ENCODE measurements around the gene BMP7. TPM values are rescaled to one million over a fixed set of nuclear protein-coding genes. Genes with fewer than 3 reads are reported as not detected.
A peak's percentile ranks its signal among the peaks of the same experiment; 100 is the strongest.

The BMP7 gene
- total and polyA plus RNA-seq, 2 of the 13 experiments (the other 11 are each of a cell fraction or from before 2014, with no cell fraction given), result not detected

DNA sequence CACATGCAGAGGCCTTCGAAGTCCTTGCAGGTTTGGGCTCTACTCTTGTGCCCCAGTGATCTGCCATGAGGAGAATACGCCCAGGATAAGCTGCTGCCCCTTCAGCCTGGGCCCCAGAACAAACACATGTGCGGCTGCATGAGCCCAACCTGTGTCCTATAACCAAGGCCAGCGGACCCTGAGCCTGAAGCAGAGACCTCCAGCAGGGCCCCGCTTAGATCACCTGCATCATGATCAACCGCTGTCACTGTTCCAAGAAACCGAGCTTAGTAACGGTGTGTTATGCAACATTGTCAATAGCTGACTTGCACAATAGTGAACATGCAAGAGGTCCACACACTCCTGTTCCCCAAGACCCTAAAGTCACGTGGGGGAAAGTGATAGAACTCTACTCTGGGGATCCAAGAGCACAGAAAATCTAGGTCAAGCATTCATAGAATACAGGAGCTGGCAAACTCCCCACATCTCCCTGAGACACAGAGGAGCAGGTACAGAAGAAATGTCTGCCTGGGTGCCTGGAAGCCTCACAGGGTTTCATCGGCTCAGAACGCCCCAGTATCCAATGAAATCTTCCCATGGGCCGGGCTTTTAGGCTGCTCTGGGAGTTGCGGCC, 136.2 kb downstream of the BMP7 start (continued):
- TF ChIP-seq ZNF773 (CRISPR knock-in tag; IDR thresholded peaks at IDR 0.05; ENCODE audit: borderline replicate concordance) (no peak), ETV6 (CRISPR knock-in tag; conservative IDR thresholded peaks at IDR 0.05) (no peak; the same call in 1 of the 2 replicates), NCOA5 (CRISPR knock-in tag; IDR thresholded peaks at IDR 0.05) (no peak), XRCC5 (optimal IDR thresholded peaks at IDR 0.05; ENCODE audit: low read length) (peak; percentile 23), DR1 (CRISPR knock-in tag; IDR thresholded peaks at IDR 0.05) (no peak), TEAD3 (CRISPR knock-in tag; optimal IDR thresholded peaks at IDR 0.05; ENCODE audit: borderline replicate concordance) (peak; percentile 68), ZBTB38 (CRISPR knock-in tag; IDR thresholded peaks at IDR 0.05) (no peak), FOXK1 (CRISPR knock-in tag; IDR thresholded peaks at IDR 0.05; ENCODE audit: borderline replicate concordance, low read depth) (peak; percentile 87; the same call in 1 of the 2 replicates), MAF1 (CRISPR knock-in tag; IDR thresholded peaks at IDR 0.05; ENCODE audit: borderline replicate concordance) (no peak), ZNF782 (CRISPR knock-in tag; IDR thresholded peaks at IDR 0.05; ENCODE audit: borderline replicate concordance) (no peak)
- TF ChIP-seq, protein P1, sequence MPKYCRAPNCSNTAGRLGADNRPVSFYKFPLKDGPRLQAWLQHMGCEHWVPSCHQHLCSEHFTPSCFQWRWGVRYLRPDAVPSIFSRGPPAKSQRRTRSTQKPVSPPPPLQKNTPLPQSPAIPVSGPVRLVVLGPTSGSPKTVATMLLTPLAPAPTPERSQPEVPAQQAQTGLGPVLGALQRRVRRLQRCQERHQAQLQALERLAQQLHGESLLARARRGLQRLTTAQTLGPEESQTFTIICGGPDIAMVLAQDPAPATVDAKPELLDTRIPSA (CRISPR knock-in tag; IDR thresholded peaks at IDR 0.05; ENCODE audit: borderline replicate concordance), result no peak
- TF ChIP-seq, protein P2, sequence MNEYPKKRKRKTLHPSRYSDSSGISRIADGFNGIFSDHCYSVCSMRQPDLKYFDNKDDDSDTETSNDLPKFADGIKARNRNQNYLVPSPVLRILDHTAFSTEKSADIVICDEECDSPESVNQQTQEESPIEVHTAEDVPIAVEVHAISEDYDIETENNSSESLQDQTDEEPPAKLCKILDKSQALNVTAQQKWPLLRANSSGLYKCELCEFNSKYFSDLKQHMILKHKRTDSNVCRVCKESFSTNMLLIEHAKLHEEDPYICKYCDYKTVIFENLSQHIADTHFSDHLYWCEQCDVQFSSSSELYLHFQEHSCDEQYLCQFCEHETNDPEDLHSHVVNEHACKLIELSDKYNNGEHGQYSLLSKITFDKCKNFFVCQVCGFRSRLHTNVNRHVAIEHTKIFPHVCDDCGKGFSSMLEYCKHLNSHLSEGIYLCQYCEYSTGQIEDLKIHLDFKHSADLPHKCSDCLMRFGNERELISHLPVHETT (CRISPR knock-in tag; conservative IDR thresholded peaks at IDR 0.05), result no peak
- TF ChIP-seq, protein P3, sequence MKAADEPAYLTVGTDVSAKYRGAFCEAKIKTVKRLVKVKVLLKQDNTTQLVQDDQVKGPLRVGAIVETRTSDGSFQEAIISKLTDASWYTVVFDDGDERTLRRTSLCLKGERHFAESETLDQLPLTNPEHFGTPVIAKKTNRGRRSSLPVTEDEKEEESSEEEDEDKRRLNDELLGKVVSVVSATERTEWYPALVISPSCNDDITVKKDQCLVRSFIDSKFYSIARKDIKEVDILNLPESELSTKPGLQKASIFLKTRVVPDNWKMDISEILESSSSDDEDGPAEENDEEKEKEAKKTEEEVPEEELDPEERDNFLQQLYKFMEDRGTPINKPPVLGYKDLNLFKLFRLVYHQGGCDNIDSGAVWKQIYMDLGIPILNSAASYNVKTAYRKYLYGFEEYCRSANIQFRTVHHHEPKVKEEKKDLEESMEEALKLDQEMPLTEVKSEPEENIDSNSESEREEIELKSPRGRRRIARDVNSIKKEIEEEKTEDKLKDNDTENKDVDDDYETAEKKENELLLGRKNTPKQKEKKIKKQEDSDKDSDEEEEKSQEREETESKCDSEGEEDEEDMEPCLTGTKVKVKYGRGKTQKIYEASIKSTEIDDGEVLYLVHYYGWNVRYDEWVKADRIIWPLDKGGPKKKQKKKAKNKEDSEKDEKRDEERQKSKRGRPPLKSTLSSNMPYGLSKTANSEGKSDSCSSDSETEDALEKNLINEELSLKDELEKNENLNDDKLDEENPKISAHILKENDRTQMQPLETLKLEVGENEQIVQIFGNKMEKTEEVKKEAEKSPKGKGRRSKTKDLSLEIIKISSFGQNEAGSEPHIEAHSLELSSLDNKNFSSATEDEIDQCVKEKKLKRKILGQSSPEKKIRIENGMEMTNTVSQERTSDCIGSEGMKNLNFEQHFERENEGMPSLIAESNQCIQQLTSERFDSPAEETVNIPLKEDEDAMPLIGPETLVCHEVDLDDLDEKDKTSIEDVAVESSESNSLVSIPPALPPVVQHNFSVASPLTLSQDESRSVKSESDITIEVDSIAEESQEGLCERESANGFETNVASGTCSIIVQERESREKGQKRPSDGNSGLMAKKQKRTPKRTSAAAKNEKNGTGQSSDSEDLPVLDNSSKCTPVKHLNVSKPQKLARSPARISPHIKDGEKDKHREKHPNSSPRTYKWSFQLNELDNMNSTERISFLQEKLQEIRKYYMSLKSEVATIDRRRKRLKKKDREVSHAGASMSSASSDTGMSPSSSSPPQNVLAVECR (CRISPR knock-in tag; IDR thresholded peaks at IDR 0.05; ENCODE audit: borderline replicate concordance), result peak; percentile 56; the same call in 1 of the 2 replicates
- TF ChIP-seq, protein P4, sequence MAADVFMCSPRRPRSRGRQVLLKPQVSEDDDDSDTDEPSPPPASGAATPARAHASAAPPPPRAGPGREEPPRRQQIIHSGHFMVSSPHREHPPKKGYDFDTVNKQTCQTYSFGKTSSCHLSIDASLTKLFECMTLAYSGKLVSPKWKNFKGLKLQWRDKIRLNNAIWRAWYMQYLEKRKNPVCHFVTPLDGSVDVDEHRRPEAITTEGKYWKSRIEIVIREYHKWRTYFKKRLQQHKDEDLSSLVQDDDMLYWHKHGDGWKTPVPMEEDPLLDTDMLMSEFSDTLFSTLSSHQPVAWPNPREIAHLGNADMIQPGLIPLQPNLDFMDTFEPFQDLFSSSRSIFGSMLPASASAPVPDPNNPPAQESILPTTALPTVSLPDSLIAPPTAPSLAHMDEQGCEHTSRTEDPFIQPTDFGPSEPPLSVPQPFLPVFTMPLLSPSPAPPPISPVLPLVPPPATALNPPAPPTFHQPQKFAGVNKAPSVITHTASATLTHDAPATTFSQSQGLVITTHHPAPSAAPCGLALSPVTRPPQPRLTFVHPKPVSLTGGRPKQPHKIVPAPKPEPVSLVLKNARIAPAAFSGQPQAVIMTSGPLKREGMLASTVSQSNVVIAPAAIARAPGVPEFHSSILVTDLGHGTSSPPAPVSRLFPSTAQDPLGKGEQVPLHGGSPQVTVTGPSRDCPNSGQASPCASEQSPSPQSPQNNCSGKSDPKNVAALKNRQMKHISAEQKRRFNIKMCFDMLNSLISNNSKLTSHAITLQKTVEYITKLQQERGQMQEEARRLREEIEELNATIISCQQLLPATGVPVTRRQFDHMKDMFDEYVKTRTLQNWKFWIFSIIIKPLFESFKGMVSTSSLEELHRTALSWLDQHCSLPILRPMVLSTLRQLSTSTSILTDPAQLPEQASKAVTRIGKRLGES (CRISPR knock-in tag; IDR thresholded peaks at IDR 0.05; ENCODE audit: borderline replicate concordance), result no peak
- TF ChIP-seq, protein P5, sequence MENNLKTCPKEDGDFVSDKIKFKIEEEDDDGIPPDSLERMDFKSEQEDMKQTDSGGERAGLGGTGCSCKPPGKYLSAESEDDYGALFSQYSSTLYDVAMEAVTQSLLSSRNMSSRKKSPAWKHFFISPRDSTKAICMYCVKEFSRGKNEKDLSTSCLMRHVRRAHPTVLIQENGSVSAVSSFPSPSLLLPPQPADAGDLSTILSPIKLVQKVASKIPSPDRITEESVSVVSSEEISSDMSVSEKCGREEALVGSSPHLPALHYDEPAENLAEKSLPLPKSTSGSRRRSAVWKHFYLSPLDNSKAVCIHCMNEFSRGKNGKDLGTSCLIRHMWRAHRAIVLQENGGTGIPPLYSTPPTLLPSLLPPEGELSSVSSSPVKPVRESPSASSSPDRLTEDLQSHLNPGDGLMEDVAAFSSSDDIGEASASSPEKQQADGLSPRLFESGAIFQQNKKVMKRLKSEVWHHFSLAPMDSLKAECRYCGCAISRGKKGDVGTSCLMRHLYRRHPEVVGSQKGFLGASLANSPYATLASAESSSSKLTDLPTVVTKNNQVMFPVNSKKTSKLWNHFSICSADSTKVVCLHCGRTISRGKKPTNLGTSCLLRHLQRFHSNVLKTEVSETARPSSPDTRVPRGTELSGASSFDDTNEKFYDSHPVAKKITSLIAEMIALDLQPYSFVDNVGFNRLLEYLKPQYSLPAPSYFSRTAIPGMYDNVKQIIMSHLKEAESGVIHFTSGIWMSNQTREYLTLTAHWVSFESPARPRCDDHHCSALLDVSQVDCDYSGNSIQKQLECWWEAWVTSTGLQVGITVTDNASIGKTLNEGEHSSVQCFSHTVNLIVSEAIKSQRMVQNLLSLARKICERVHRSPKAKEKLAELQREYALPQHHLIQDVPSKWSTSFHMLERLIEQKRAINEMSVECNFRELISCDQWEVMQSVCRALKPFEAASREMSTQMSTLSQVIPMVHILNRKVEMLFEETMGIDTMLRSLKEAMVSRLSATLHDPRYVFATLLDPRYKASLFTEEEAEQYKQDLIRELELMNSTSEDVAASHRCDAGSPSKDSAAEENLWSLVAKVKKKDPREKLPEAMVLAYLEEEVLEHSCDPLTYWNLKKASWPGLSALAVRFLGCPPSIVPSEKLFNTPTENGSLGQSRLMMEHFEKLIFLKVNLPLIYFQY (CRISPR knock-in tag; IDR thresholded peaks at IDR 0.05; ENCODE audit: borderline replicate concordance), result peak; percentile 62; the same call in 1 of the 2 replicates
